Measurements from ENCODE around the gene KLK4.

The KLK4 gene

DNA sequence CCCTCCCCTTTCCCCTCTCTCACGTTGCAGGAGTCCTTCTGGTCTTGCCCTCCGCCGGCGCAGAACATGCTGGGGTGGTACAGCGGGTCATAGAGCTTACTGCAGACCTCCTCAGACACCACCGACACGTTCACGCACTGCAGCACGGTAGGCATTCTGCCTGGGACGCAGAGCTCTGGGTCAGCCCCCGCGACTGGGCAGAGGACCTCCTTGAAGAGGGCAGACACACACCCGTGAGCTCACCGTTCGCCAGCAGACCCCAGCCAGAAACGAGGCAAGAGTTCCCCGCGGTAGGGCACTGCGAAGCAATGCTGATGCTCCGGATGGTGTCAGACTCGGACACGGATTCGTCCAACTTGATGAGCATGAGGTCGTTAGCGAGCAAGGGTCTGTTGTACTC lies 2.9 kb downstream of the KLK4 start:
- TF ChIP-seq, protein P1, sequence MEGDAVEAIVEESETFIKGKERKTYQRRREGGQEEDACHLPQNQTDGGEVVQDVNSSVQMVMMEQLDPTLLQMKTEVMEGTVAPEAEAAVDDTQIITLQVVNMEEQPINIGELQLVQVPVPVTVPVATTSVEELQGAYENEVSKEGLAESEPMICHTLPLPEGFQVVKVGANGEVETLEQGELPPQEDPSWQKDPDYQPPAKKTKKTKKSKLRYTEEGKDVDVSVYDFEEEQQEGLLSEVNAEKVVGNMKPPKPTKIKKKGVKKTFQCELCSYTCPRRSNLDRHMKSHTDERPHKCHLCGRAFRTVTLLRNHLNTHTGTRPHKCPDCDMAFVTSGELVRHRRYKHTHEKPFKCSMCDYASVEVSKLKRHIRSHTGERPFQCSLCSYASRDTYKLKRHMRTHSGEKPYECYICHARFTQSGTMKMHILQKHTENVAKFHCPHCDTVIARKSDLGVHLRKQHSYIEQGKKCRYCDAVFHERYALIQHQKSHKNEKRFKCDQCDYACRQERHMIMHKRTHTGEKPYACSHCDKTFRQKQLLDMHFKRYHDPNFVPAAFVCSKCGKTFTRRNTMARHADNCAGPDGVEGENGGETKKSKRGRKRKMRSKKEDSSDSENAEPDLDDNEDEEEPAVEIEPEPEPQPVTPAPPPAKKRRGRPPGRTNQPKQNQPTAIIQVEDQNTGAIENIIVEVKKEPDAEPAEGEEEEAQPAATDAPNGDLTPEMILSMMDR (IDR thresholded peaks at IDR 0.05; ENCODE audit: insufficient read depth, low read depth, low read length, missing control alignments) = no peak
- no peak for DNase-seq (ENCODE audit: low read depth)
- H3K4me3 ChIP-seq (ENCODE audit: low read length) = no peak overlapping the region

DNA sequence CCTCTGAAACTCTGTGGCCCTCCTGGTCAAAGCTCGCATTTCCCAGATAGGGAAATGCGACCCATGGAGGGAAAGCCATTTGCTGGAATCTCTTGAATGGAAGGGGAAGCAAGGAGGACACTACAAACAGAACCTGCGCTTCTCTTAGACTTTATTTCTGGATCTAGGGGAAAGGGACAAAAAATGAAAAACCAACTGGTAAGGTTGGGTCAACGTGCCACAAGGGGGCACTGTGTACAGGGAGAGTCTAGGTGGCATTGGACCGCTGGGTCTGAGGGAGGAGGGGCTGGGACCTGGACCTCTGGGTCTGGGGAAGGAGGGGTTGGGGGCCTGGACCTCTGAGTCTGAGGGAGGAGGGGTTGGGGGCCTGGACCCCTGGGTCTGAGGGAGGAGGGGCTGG lies 5.0 kb downstream of the KLK4 start:
- no peak for DNase-seq (ENCODE audit: low read depth)
- H3K4me3 ChIP-seq (ENCODE audit: low read length) = no peak overlapping the region
- TF ChIP-seq, protein P1 (IDR thresholded peaks at IDR 0.05; ENCODE audit: insufficient read depth, low read depth, low read length, missing control alignments) = peak; percentile 56

DNA sequence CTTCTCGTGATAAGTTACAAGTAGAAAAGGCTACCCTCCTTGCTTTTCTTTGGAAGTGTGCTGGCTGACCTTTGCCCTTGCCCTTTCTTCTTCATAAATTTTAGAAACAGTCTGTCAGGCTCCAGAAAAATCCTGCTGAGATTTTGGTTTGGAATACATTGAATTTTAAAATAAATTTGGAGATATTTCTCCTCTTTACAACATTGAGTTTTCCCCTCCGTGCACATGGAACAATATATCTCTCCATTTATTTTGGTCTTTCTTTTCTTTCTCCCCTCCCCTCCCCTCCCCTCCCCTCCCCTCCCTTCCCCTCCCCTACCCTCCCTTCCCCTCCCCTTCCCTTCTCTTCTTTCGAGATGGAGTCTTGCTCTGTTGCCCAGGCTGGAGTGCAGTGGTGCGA lies 8.6 kb downstream of the KLK4 start:
- TF ChIP-seq, protein P1 (IDR thresholded peaks at IDR 0.05; ENCODE audit: insufficient read depth, low read depth, low read length, missing control alignments) = no peak
- no peak overlapping the region for H3K4me3 ChIP-seq (ENCODE audit: low read length)
- DNase-seq (ENCODE audit: low read depth) = no peak

DNA sequence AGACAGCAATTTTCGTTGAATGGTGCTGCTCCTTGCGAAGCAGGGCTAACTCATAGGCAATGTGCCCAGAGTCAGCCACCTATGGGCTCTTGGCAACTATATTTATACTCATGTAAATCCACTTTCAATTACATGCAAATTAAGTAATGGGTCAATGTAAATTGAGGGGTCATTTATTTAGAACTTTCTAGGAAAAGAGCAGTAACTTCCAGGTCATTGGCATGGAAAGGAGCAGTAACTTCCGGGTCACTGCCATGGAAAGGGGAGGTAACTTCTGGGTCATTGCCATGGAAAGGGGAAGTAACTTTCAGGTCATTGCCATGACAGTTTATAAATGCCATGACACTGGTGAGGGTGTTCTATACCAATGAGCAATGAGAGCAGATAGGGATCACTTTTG lies 11.6 kb downstream of the KLK4 start:
- H3K4me3 ChIP-seq (ENCODE audit: low read length) = no peak overlapping the region
- no peak for DNase-seq (ENCODE audit: low read depth)
- TF ChIP-seq, protein P1 (IDR thresholded peaks at IDR 0.05; ENCODE audit: insufficient read depth, low read depth, low read length, missing control alignments) = no peak

DNA sequence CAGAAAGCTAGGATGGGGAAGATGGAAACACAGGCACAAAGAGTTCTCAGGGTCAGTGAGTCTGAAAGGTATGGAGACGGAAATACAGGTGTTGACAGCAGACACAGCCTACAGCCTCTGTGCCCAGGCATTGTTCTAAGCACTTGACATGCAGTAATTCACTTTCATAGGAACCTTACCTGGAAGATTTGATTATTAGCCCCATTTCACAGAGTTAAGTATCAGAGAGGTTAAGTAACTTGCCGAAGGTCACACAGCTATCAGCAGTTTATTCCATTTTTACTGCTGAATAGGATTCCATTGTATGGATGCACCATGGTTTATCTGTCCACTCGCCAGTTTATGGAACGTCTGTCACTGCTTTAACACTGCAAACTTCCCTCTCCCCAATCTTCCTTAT lies 13.2 kb downstream of the KLK4 start:
- no peak overlapping the region for H3K4me3 ChIP-seq (ENCODE audit: low read length)
- DNase-seq (ENCODE audit: low read depth) = no peak
- TF ChIP-seq, protein P1 (IDR thresholded peaks at IDR 0.05; ENCODE audit: insufficient read depth, low read depth, low read length, missing control alignments) = no peak

DNA sequence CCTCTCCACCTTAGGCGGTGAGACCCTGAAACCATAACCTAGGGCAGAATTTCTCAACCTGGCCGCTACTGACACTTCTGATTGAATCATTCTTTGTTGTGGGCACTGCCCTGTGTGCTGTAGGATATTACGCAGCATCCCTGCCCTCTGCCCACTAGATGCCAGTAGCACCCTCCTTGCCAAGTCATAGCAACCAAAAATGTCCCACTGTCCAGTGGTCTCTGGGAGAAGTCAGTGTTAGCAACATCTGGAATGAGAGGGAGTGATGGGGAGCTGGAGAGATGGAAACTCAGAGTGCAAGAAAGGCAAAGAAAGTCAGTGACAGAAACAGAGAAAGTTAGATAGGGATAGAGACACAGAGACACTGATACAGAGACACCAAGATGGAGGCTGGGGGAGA lies 13.6 kb downstream of the KLK4 start:
- no peak for DNase-seq (ENCODE audit: low read depth)
- H3K4me3 ChIP-seq (ENCODE audit: low read length) = no peak overlapping the region
- TF ChIP-seq, protein P1 (IDR thresholded peaks at IDR 0.05; ENCODE audit: insufficient read depth, low read depth, low read length, missing control alignments) = no peak

DNA sequence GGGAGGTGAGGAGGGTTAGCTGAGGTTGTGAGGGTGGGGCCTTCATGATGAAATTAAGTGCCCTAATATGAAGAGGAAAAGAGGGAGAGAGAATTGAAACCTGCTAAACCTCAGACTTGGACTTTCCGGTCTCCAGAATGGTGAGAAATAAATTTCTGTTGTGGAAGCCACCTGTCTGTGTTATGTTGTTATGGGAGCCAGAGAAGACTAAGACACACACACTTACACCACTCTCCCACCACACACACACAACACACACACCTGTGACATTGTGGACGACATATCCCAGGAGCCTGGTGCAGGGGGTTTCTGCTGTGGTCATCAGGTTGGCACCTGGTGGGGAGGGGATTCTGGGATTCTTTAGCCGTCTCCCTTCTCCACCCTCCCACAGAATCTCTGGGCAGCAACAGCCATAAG lies 14.0 kb downstream of the KLK4 start:
- no peak for DNase-seq (ENCODE audit: low read depth)
- no peak overlapping the region for H3K4me3 ChIP-seq (ENCODE audit: low read length)
- TF ChIP-seq, protein P1 (IDR thresholded peaks at IDR 0.05; ENCODE audit: insufficient read depth, low read depth, low read length, missing control alignments) = no peak

All from epithelial cell of esophagus (primary cell).